GOT3 (cell line): Measurements from ENCODE around the gene MLXIP.
A peak's percentile ranks its signal among the peaks of the same experiment; 100 is the strongest.
"Not testable (repeated sequence)": the region's sequence is repeated elsewhere in the genome, so short reads cannot be mapped to it uniquely, and the experiment has no call there.

ENCODE experiments used
- DNase-seq: peaks from one replicate; lab custom pipeline; 2025; ENCODE audit warnings: mixed read lengths; lab: John Stamatoyannopoulos, UW

The MLXIP gene, protein sequence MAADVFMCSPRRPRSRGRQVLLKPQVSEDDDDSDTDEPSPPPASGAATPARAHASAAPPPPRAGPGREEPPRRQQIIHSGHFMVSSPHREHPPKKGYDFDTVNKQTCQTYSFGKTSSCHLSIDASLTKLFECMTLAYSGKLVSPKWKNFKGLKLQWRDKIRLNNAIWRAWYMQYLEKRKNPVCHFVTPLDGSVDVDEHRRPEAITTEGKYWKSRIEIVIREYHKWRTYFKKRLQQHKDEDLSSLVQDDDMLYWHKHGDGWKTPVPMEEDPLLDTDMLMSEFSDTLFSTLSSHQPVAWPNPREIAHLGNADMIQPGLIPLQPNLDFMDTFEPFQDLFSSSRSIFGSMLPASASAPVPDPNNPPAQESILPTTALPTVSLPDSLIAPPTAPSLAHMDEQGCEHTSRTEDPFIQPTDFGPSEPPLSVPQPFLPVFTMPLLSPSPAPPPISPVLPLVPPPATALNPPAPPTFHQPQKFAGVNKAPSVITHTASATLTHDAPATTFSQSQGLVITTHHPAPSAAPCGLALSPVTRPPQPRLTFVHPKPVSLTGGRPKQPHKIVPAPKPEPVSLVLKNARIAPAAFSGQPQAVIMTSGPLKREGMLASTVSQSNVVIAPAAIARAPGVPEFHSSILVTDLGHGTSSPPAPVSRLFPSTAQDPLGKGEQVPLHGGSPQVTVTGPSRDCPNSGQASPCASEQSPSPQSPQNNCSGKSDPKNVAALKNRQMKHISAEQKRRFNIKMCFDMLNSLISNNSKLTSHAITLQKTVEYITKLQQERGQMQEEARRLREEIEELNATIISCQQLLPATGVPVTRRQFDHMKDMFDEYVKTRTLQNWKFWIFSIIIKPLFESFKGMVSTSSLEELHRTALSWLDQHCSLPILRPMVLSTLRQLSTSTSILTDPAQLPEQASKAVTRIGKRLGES

DNA sequence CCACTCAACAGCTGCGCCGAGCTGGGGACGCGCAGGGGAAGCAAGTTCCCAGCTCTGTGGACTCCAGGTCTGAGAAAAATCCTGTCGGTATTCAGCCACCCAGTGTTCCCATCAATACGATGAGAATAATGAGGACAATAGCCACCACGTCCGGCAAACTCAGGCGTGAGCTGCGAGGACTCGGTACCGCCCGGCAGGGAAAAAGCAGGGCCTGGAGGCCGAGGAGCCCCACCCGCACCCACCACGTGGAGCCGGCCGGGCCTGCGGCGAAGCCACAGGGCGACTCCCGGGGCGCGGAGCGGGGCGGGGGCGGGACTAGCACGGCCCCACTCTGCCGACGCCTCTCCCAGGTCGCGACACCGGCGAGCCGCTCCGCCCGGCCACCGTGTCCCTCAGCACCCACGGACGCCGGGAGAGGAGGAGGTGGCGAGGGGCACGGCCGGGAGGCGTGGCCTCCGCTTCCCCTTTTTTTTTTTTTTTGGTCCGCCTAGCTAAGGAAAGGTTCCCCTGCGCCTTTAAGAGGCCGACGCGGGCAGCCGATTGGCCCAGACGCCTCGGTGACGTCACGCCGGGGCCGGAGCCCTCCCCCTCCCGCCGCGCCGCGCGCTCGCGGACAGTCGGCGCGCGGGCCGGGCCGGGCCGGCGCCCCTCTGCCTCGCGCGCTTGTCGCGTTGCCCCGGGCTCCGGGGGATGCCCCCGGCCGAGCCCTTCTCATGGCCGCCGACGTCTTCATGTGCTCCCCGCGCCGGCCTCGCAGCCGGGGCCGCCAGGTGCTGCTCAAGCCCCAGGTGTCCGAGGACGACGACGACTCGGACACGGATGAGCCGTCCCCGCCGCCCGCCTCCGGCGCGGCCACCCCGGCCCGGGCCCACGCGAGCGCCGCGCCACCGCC is at the start of gene MLXIP:
TSS of gene MLXIP (plus strand) at position 616 of the 892 bp plus-strand sequence. CDS start at position 714, 98 bp downstream.
- DNase-seq = peak; percentile 75

DNA sequence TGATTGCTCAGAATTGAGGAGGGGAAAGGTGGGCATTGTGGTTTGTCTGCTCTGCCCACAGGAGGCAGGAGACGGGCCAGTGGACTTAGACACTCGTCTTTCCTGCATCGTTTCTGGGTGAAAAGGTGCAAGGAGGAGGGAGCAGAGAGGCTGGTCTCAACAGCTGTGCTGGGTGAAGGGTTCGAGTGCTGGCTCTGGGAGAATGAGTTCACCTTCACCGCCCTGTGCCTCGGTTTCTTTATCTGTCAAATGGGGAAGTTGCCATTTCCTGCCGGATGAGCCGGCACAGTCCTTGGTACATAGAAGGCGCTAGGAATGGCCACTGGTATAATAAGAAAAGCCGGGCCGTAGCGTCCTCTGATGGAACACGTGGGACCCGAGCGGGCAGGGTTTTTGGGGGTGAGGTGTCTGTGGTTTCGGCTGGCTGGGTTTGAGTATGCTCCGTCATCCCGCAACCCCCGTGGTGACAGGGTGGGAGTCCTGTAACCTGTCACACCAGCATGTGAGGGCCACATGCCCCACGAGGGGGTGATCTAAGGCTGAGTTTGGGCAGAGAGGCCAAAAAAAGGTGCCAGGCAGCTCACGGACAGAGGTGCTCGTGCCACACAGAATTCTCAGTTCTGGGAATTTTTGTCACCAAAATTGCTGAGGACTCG is 49.5 kb upstream of the MLXIP start:
- no peak for DNase-seq

DNA sequence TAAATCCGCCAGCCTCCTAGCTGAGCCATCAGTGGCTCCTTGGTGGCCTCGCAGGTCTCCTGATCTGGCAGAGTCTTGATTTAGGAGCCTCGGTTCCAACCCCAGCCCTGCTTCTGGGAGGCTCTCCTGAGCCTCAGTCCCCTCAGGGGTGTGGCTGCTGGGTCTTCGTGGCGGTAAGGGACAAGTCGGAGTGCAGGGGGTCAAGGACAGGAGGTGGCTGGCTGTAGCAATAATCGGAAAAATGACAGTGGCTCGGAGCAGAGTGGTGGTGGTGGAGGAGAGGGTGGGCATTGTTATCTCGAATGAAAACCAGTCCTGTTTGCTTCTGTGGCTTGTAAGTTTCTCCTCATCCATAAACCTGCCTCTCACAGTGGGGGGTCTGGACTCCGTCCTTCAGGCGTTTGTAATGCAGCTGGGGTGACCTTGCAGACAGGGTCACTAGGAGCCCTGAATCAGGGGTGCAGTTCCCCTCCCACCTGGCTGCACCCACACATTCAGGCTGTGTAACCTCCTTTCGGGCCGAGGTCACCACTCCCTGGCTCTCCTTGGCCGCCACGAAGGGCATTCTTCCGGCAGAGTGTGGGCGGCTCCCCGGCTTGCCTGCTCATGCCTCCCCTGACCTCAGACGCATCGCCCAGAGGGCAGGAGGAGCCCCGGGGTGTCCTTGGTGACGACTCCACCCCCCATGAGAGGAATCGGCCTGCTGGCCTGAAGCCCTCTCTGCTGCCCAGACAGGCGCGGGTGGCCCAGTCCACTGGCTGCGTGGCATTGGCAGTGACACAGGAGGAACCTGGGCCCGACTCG is 48.7 kb upstream of the MLXIP start:
- no peak for DNase-seq

DNA sequence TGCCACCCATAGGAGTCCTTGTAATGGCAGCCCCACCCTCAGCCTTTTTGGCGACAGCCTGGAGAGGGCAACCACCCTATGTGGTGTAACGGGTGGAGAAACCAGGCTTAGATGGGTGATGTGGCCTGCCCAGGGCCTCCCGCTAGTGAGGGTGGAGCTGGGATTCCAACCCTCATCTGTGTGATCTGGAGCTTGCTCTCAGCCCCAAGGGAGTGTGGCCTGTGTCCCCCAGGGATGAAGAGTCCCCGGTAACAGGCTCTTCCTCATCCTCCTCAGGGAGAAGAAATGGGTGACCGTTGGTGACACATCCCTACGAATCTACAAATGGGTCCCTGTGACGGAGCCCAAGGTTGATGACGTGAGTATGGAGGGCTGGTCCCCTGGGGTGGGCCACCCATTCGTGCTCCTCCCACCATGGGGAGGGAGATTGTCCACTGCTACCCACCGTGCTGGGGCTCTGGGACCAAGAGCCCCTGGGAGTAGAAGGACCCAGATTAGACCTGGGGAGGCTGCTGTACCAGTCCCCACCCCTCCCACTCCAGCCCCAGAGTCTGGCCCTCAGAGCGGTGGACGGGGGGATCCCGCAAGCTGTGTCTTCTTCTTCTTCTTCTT is 48.0 kb upstream of the MLXIP start:
- DNase-seq = no peak

DNA sequence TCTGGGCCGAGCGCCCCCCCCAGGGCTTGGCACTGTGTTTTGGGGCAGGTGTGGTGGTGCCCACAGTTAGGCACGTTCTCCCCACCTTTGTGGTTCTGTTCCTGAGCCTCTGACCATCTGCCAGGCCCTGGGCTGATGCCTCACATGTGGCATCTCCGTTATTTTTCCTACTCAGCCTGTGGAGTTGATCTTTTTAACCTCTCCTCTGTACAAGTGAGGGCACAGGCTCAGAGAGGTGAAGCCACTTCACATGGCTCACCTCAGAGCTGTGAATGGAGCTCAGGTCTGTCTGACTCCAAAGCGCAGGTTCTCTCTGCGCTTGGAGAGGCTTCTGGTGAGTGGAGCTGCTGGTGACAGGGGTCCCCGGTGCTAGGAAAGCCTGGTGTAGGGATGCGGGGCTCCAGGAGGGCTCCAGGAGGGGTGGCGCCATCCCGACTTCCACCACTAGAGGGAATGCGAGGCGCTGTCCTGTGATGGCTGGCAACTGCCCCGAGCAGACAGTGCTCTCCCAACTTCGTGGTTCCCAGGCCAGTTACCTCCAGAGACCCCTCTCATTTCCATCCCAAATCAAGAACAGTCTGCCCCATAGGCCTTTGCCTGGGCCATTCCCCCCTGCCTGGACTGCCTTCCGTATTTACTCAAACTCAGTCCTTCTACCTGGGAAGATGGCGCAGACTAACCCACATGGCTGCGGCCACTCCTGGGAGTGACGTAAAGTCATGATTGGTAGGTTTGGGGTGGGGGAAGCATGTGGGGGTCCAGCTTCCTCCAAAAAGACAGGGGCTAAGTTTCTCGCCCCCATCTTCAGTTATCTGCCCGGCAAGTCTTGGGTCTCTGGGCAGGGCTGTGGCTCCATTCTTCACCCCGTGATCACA is 47.0 kb upstream of the MLXIP start:
- no peak for DNase-seq

DNA sequence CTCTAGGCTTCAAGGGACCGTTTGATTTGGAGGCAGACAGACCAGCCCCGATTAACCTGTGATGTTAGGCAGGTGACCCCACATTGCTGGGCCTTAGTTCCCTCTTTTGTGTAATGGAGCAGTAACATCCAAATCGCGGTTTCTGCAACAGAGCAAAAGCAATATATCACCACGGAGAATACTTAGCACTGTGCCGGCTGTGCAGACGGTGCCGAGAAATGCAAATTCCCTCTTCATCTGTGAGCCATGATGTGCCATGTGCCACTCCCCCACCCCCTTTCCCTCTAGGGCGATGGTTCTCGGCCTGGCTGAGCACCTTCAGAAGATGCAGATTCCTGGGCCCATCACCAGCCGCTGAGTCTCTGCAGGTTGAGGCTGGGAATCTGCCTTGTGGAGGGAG is 46.0 kb upstream of the MLXIP start:
- DNase-seq = no peak

DNA sequence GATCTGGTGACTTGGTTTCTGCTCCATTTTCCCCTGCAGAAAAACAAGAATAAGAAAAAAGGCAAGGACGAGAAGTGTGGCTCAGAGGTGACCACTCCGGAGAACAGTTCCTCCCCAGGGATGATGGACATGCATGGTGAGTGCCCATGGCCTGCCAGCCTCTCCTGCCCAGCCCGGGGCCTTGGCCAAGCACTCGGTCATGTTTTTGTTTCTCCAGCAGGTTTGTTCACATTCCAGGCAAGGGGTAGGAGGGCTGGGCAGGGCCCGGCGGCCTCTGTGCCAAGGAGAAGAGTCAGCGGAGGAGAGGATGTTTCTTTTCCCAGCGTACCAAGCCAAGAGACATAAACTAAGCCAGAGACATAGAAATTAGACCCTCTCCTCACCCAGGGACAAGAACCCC is 43.3 kb upstream of the MLXIP start:
- DNase-seq = no peak

DNA sequence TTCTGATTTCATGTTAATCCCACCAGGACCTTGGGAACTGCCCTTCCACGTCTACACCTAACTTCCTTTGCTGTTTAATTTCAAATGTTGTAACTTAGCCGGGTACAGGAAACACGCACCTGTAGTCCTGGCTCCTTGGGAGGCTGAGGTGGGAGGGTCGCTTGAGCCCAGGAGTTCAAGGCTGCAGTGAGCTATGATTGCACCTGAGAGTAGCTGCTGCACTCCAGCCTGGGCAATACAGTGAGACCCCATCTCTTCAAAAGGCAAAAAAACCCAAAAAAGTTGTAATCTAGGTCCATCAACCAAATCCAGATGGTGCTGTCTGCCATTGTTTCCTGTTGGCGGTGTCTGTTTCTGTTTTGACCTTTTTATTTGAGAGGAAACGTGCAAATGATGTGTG is 42.4 kb upstream of the MLXIP start:
- no peak for DNase-seq

DNA sequence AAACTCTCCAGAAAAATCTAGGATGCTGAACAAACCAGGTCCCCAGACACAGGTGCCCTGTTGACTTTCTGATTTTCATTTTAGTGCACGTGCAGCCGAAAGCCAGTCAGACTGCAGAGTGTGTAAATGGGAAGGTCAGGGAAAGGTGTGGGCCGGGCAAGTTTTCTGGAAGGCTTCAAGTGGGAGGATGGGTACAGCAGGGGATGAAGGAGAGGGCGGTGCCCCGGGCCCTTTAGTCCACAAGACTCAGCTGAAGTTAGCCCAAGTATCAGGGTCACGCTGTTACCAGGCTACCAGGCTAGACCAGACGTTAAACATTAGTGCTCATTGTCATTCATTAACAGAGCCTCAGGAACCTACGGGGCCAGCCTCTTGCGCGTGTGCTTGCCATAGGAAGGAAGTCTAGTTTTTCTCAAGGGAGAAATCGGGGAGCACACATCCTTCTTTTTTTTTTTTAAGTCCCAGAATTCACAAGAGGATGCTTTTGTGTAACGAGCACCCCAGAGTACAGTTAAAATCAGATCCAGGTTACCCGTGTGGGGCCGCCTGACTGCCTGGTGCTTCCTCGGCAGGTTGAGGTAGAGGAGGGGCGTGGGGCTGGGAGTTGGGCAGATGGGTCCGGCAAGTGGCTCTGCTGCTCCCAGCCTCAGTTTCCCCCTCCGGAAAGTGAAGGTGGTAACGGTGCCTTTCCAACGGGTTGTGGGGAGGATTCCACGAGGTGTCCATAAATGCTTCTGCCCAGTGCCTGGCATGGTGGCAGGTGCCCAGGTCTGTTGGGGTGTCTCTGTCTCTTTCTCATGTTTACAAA is 37.8 kb upstream of the MLXIP start:
- no peak for DNase-seq

DNA sequence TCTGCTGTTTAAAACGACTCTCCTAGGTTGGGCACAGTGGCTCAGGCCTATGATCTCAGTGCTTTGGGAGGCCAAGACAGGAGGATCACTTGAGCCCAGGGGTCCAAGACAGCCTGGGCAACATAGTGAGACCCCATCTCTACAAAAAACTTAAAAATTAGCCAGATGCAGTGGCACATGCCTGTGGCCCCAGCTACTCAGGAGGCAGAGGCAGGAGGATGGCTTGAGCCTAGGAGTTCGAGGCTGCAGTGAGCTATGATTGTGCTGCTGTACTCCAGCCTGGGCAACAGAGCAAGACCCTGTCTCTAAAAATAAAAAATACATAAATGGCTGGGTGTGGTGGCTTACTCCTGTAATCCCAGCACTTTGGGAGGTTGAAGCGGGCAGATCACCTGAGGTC is 37.1 kb upstream of the MLXIP start:
- not testable (repeated sequence) for DNase-seq

DNA sequence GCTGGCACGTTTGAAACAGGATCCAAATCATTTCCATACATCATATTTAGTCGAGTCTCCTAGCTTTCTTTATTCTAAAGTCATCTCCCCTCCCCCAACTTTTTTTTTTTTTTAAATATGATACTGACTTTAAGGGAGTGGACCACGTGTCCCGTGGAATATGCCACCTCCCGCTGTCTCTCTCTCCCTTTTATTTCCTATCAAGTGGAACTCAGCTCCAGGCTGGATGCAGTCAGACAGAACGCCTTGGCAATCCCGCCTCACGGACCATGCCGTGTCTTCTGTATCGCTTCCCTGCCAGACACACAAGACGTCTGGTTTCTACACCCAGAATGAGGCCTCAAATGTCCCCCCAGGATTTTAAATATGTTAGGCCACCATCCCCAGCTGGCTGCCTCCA is 35.6 kb upstream of the MLXIP start:
- DNase-seq = no peak

DNA sequence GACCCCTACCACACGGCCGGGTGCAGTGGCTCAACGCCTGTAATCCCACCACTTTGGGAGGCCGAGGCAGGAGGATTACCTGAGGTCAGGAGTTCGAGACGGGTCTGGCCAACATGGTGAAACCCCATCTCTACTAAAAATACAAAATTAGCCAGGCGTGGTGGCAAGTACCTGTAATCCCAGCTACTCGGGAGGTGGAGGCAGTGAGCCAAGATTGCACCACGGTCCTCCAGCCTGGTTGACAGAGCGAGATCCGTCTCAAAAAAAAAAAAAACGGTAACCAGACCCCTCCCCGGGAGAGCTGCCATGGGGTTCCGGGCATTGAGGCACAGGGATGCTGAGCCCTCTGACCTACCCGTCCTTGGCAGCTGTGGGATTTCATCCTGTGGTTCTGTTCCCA is 35.1 kb upstream of the MLXIP start:
- DNase-seq = no peak

DNA sequence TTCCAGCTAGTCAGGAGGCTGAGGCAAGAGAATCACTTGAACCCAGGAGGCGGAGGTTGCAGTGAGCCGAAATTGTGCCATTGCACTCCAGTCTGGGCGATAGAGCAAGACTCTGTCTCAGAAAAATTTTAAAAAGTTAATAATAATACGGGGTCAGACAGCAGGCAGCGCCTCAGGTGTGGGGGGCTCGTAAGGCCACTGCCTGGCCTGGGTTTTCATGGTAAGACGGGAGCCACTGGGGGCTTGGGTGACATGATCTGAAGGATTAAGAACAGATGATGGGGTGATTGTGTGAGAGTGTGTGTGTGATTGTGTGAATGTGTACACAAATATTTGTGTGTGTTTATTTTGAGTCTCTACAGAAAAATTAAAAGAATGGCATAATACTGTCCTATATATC is 33.3 kb upstream of the MLXIP start:
- DNase-seq = no peak

DNA sequence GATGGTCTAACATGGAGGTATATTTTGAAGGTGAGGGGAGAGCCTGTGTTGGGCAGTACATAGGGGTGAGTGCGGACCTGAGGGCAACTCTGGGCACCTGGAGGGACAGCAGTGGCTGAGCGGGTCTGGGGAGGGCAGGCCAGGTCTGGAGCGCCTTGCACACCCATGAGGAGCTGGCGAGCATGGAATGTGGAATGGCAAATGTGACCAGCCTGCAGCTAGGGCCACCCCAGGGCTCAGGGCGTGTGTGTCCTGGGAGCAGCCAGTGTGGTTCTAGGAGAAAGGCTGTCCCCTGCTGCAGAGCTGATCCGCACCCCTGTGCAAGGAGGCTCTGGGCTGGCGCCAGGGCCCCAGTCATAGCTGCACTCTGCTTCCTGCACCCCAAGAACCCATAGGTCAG is 32.4 kb upstream of the MLXIP start:
- no peak for DNase-seq

DNA sequence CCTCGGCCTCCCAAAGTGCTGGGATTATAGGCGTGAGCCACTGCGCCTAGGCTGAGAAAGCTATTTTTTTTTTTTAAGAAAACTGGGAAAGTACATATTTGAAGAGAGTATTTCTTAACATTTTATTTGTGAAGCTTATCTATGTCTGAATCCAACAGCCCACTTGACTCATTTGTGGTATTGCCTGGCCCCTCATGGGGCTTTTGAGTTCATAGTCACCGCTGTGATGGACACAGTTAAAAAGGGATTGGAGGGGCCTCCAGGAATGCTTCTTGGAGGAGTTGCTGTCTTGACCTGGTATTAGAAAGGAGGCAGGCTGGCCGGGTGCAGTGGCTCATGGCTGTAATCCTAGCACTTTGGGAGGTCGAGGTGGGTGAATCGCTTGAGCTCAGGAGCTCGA is 30.4 kb upstream of the MLXIP start:
- DNase-seq = no peak

DNA sequence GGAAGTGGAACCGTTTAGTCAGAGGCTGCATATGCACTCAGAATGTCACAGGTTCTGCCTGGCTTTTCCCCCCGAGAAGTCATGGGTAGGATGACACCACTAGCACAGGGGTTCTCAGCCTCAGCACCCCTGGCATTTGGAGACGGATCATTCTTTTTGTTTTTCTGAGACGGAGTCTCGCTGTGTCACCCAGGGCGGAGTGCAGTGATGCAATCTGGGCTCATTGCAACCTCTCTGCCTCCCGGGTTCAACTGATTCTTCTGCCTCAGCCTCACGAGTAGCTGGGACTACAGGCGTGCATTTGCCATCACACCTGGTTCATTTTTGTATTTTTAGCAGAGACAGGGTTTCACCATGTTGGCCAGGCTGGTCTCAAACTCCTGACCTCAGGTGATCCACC is 28.7 kb upstream of the MLXIP start:
- DNase-seq = no peak

DNA sequence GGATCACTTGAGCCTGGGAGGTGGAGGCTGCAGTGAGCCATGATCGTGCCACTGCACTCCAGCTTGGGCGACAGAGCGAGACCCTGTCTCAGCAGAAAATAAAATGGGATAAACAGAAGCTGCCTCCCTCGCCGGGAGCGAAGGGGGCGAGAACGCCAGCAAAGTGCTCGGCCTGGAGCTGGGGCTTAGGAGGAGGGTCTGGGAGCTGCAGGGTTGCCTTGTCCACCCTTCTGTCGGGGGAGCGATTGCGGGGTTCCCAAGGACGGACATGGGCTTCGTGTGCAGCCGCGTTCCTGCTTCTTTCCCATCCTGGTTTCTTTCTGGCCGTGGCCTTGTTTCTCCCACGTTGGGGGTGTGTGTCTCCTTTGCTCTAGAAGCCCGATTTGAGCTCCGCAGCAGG is 27.9 kb upstream of the MLXIP start:
- DNase-seq = no peak

DNA sequence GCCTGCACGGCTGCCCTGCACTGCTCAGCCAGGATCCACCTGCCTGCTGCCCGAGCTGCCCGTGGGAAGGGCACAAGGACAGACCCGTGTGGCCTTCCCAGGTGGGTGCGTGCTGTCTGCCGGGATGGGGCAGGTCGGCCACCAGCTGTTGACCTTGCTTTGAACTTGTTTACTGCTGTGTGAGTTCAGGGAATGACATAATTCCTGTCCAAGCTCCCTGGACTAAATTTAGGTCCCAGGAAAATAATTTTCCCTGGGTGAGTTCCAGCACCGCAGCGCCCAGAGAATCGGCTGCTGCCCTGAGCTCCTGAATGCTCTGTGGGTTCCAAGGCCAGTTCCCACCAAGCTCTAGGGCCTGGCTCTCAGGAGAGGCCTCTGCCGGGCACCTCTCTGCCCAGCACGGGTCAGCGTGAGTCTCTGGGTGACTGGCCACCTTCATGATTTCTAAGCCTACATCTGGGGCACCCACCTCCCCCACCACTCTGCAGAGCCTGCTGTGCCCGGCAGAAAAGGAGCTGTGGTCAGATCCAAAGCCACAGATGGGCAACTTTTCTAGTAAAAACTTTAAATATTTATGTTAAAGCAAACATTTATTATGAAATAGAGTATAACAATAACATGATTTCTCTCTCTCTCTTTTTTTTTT is 27.2 kb upstream of the MLXIP start:
- no peak for DNase-seq
